Right lobe of liver (tissue), 4 donors: ENCODE measurements around the gene RBM15B.

Experiments
- CTCF ChIP-seq, 4 donors: fragments of 200-600 bp in 3 of 4; fragments of 450-650 bp in 1 of 4; IDR thresholded peaks; one replicate each; pipeline versions ENCODE4 v1.5.1 to v1.8.0; 2016 to 2022; ENCODE audit warnings: antibody characterized with exemption in 4 of 4, mild to moderate bottlenecking in 2 of 4
- POLR2A ChIP-seq: fragments of 450-650 bp; IDR thresholded peaks from one replicate; pipeline ENCODE4 v1.6.1; 2017; ENCODE audit warnings: antibody characterized with exemption, mild to moderate bottlenecking
- donor health status: DM: no; HTN: no; CAD: no.
- donor health status: DM: no; HTN: no; CAD: no.
- donor health status: DM: no; HTN: yes; CAD: no.

DNA sequence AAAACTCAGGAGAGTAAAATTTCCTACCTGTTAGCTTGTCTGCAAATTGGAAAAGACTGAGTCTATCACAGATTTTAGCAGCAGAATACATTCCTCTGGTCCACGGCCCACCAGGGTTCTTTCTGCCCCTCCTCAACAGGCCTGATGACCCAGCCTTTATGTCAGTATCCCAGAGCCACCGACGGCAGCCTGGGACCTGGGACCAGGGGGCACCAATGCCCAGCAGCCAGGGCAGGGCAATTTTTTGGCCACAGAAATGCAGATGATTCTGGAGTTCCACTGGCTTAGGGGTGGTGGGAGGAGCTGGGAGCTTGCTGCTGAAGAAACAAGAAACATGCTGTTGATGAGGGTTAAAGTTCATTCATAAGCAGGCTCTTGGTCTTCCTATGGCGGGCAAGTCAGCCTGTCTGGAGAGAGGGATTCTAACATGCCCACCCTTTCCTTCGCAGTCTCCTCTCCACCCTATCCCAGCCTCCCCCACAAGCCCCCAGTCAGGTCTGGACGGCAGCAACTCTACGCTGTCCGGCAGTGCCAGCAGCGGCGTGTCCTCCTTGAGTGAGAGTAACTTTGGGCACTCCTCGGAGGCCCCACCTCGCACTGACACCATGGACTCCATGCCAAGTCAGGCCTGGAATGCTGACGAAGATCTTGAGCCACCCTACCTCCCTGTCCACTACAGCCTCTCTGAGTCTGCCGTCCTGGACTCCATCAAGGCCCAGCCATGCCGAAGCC lies 10.3 kb upstream of the RBM15B start:
- TF ChIP-seq CTCF (IDR thresholded peaks at IDR 0.05), result no peak
- TF ChIP-seq POLR2A, result no peak
